SU-DHL-6 (cell line): ENCODE measurements around the gene HS3ST3B1.

Experiments
- H2AFZ ChIP-seq: fragments of 200-600 bp; sonication (generic); 2 replicates; pipeline ENCODE4 v1.6.1; 2014; ENCODE audit warnings: low read depth, mild to moderate bottlenecking, moderate library complexity, mixed read lengths, antibody characterized with exemption, low read length; ENCODE audit not compliant: severe bottlenecking
- H3F3A ChIP-seq: fragments of 200-600 bp; shearing (Covaris generic); 2 replicates; pipeline ENCODE4 v1.6.0; 2016; ENCODE audit warnings: antibody characterized with exemption, mild to moderate bottlenecking; ENCODE audit not compliant: insufficient read depth
- H3K27ac ChIP-seq: fragments of 200-600 bp; sonication (generic); 2 replicates; pipeline ENCODE4 v1.5.1; 2016; ENCODE audit warnings: low read depth, mild to moderate bottlenecking, low read length, moderate library complexity, mixed read lengths
- H3K27me3 ChIP-seq: fragments of 200-600 bp; sonication (generic), shearing (Covaris generic); 2 replicates; pipeline ENCODE4 v1.6.0; 2014; ENCODE audit warnings: mild to moderate bottlenecking, low read length
- H3K36me3 ChIP-seq: fragments of 200-600 bp; sonication (generic); 2 replicates; pipeline ENCODE4 v1.6.1; 2014; ENCODE audit warnings: mild to moderate bottlenecking, low read length, mixed read lengths
- H3K4me2 ChIP-seq: fragments of 300-600, 200-600 bp; shearing (Covaris generic), sonication (generic); 2 replicates; pipeline ENCODE4 v1.6.0; 2014; ENCODE audit warnings: low read length, low read depth, mild to moderate bottlenecking; ENCODE audit not compliant: poor library complexity, severe bottlenecking
- H3K4me3 ChIP-seq: fragments of 200-600 bp; sonication (generic); 2 replicates; pipeline ENCODE4 v1.5.1; 2014; ENCODE audit warnings: antibody characterized with exemption, low read length, mild to moderate bottlenecking, mixed read lengths; ENCODE audit not compliant: insufficient read depth, poor library complexity, severe bottlenecking
- H3K79me2 ChIP-seq: fragments of 200-600 bp; sonication (generic); 2 replicates; pipeline ENCODE4 v1.6.1; 2014; ENCODE audit warnings: mild to moderate bottlenecking, low read length, moderate library complexity; ENCODE audit not compliant: insufficient read depth
- H3K9ac ChIP-seq: fragments of 200-600 bp; sonication (generic); 2 replicates; pipeline ENCODE4 v1.7.0; 2014; ENCODE audit warnings: mild to moderate bottlenecking, low read length
- H3K9me2 ChIP-seq: fragments of 200-600 bp; sonication (generic); replicated peaks from 2 replicates; pipeline ENCODE4 v1.6.1; 2014; ENCODE audit warnings: low read length; ENCODE audit not compliant: insufficient read depth
- H3K9me3 ChIP-seq: fragments of 200-600 bp; sonication (generic); 2 replicates; pipeline ENCODE4 v1.6.1; 2014; ENCODE audit warnings: low read length, mixed read lengths; ENCODE audit not compliant: insufficient read depth
- H4K20me1 ChIP-seq: fragments of 200-600 bp; sonication (generic); 2 replicates; pipeline ENCODE4 v1.6.1; 2014; ENCODE audit warnings: low read depth, mild to moderate bottlenecking, antibody characterized with exemption, low read length, moderate library complexity, mixed read lengths
- CTCF ChIP-seq: fragments of 200-600 bp; sonication (generic); IDR thresholded peaks from one replicate; pipeline ENCODE4 v1.5.1; 2017; ENCODE audit warnings: antibody characterized with exemption, mild to moderate bottlenecking, low read length, moderate library complexity; ENCODE audit not compliant: insufficient read depth, poor library complexity, severe bottlenecking
- EZH2phosphoT487 ChIP-seq: fragments of 200-600 bp; sonication (generic), shearing (Covaris generic); conservative IDR thresholded peaks from 2 replicates; pipeline ENCODE4 v1.6.1; 2018; ENCODE audit warnings: mild to moderate bottlenecking, antibody characterized with exemption, low read length, moderate library complexity, mixed read lengths

Gene HS3ST3B1

GRCh38 chr17:14269473-14269872 is 31.4 kb upstream of the HS3ST3B1 start:
- H3K4me3 ChIP-seq: no peak overlapping the region
- H2AFZ ChIP-seq: no peak overlapping the region
- TF ChIP-seq EZH2phosphoT487 (no peak), CTCF (no peak)
- H3K9me3 ChIP-seq: no peaks in the 10 kb centered on the region
- no peak overlapping the region for H3K4me2 ChIP-seq
- H3K9me2 ChIP-seq: no peaks in the 10 kb centered on the region
- H3K27me3 ChIP-seq: no peaks in the 10 kb centered on the region
- no peaks in the 10 kb centered on the region for H4K20me1 ChIP-seq
- H3K79me2 ChIP-seq: no peaks in the 10 kb centered on the region
- H3K9ac ChIP-seq: no peak overlapping the region
- no peaks in the 10 kb centered on the region for H3F3A ChIP-seq
- no peak overlapping the region for H3K27ac ChIP-seq
- no peaks in the 10 kb centered on the region for H3K36me3 ChIP-seq

- no peaks in the 10 kb centered on the region for H3K79me2 ChIP-seq
- no peaks in the 10 kb centered on the region for H3K9me2 ChIP-seq
- H3K4me2 ChIP-seq: no peak overlapping the region
- H3K4me3 ChIP-seq: no peak overlapping the region
- no peaks in the 10 kb centered on the region for H3K27me3 ChIP-seq
- H3K27ac ChIP-seq: no peak overlapping the region
- no peaks in the 10 kb centered on the region for H3F3A ChIP-seq
- TF ChIP-seq CTCF (no peak), EZH2phosphoT487 (no peak)
- H3K9ac ChIP-seq: no peak overlapping the region
- no peaks in the 10 kb centered on the region for H3K9me3 ChIP-seq
- H4K20me1 ChIP-seq: no peaks in the 10 kb centered on the region
- H3K36me3 ChIP-seq: no peaks in the 10 kb centered on the region
- H2AFZ ChIP-seq: no peak overlapping the region
These were observed 30.4 kb upstream of the HS3ST3B1 start for GRCh38 chr17:14270508-14270907.

GRCh38 chr17:14276535-14277250 is 24.2 kb upstream of the HS3ST3B1 start:
- Histone ChIP-seq H2AFZ (no peak overlapping the region), H4K20me1 (no peaks in the 10 kb centered on the region), H3K9ac (no peak overlapping the region), H3K9me2 (no peaks in the 10 kb centered on the region), H3K9me3 (no peaks in the 10 kb centered on the region), H3K4me3 (no peak overlapping the region), H3K36me3 (no peaks in the 10 kb centered on the region), H3K27ac (no peak overlapping the region), H3K27me3 (no peaks in the 10 kb centered on the region), H3F3A (no peaks in the 10 kb centered on the region), H3K4me2 (no peak overlapping the region), H3K79me2 (no peaks in the 10 kb centered on the region)
- TF ChIP-seq EZH2phosphoT487: no peak
- no peak for TF ChIP-seq CTCF
